Parathyroid adenoma (tissue), 2 donors: Measurements from ENCODE around the gene COL23A1.

Source experiments
- H2AFZ ChIP-seq: fragments of 300-600 bp; sonication (generic); one replicate; pipeline ENCODE4 v1.7.0; 2017; ENCODE audit warnings: antibody characterized with exemption, mild to moderate bottlenecking
- H3K27ac ChIP-seq: fragments of 300-600 bp; sonication (generic); one replicate; pipeline ENCODE4 v1.7.0; 2017
- H3K27me3 ChIP-seq: fragments of 300-600 bp; sonication (generic); one replicate; pipeline ENCODE4 v1.7.0; 2017; ENCODE audit warnings: low read length; ENCODE audit not compliant: control insufficient read depth, insufficient read depth
- H3K36me3 ChIP-seq: fragments of 300-600 bp; sonication (generic); one replicate; pipeline ENCODE4 v1.7.0; 2017; ENCODE audit warnings: low read length; ENCODE audit not compliant: control insufficient read depth, insufficient read depth
- H3K4me1 ChIP-seq: fragments of 300-600 bp; sonication (generic); one replicate; pipeline ENCODE4 v1.7.0; 2017; ENCODE audit warnings: control low read depth
- H3K4me2 ChIP-seq: fragments of 300-600 bp; sonication (generic); one replicate; pipeline ENCODE4 v1.7.0; 2017; ENCODE audit warnings: low read length
- H3K4me3 ChIP-seq: fragments of 300-600 bp; sonication (generic); one replicate; pipeline ENCODE4 v1.7.0; 2017; ENCODE audit warnings: low read depth, low read length
- H3K79me2 ChIP-seq: fragments of 300-600 bp; sonication (generic); one replicate; pipeline ENCODE4 v1.7.0; 2017; ENCODE audit warnings: control low read depth
- H3K9ac ChIP-seq: fragments of 300-600 bp; sonication (generic); one replicate; pipeline ENCODE4 v1.7.0; 2017; ENCODE audit warnings: mild to moderate bottlenecking
- H3K9me3 ChIP-seq: fragments of 300-600 bp; sonication (generic); one replicate; pipeline ENCODE4 v1.7.0; 2017; ENCODE audit warnings: low read length; ENCODE audit not compliant: control insufficient read depth
- CTCF ChIP-seq: fragments of 300-600 bp; sonication (generic); IDR thresholded peaks from one replicate; pipeline ENCODE4 v1.7.0; 2017; ENCODE audit warnings: antibody characterized with exemption, mild to moderate bottlenecking
- donor health status: primary hyperparathyroidism.

Gene COL23A1

DNA sequence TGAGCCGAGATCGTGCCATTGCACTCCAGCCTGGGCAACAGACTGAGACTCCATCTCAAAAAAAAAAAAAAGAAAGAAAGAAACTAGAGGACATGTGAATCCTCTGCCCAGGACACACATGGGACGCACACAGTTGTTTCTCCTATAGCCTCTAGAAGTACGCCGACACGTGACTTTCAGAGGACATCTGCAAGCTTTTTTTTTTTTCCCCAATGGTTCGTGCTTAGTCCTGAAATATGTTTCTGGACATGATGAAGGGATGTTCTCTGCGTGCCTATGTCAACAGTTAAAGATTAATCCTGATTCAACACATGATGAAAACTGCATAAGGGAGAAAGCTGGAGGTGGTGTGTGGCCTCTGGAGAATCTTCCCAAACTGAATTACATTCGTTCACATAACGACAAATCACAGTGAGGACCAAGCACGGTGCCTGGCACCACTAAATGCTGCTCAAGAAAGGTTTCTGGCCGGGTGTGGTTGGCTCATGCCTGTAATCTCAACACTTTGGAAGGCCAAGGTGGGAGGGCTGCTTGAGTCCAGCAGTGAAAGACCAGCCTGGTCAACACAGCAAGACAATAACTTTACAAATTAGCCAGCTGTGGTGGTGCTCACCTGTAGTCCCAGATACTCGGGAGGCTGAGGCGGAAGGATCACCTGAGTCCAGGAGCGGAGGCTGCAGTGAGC lies 9.8 kb downstream of the COL23A1 start:
- H3K36me3 ChIP-seq = no peaks in the 10 kb centered on the region
- H3K4me3 ChIP-seq = no peak overlapping the region
- no peak overlapping the region for H3K4me2 ChIP-seq
- H2AFZ ChIP-seq = no peak overlapping the region
- no peak overlapping the region for H3K27ac ChIP-seq
- no peaks in the 10 kb centered on the region for H3K4me1 ChIP-seq
- no peak overlapping the region for H3K9ac ChIP-seq
- H3K79me2 ChIP-seq = no peaks in the 10 kb centered on the region
- H3K27me3 ChIP-seq = no peaks in the 10 kb centered on the region
- no peaks in the 10 kb centered on the region for H3K9me3 ChIP-seq
- no peak for TF ChIP-seq CTCF

DNA sequence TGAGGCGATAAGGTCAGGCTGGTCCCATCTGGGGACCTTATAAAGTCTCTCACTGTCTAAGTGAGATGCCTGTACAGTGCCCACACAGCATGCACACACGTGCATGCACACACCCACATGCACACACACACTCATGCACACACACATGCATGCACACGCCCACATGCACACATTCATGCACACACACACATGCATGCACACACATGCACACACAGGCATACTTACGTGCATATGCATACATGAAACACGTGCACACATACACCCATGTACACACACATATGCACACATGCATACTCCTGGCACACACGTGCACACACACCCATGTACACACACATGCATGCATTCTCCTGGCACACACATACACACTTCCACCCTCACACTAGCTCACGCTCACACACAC lies 12.2 kb downstream of the COL23A1 start:
- Histone ChIP-seq H3K79me2 (no peaks in the 10 kb centered on the region), H3K36me3 (no peaks in the 10 kb centered on the region), H3K4me1 (no peaks in the 10 kb centered on the region), H3K27ac (no peak overlapping the region), H2AFZ (no peak overlapping the region), H3K27me3 (no peaks in the 10 kb centered on the region), H3K4me2 (no peak overlapping the region), H3K9ac (no peak overlapping the region), H3K4me3 (no peak overlapping the region), H3K9me3 (no peaks in the 10 kb centered on the region)
- TF ChIP-seq CTCF = no peak

DNA sequence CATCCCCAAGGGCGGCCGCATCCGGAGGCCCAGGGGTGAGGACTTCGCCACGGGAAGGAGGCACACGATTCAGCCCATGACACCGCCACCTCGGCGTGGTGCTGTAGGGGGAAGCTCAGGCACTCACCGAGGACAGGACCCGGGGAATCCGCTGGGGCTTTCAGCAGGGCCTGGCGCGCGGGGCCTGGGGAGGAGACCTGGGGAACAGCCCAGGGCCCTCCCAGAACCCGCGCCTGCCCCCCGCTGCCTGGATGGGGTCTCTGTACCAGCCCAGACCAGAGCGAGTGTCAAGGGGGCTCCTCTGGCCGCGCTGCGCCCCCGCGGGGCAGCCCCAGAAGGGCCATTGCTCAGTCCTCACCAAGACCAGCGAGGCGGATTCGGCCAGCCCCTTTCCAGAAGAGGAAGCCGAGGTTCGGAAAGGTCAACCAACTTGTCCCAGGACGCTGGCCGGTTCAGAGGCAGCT lies 12.8 kb downstream of the COL23A1 start:
- no peaks in the 10 kb centered on the region for H3K9me3 ChIP-seq
- H3K27ac ChIP-seq = no peak overlapping the region
- H2AFZ ChIP-seq = no peak overlapping the region
- H3K36me3 ChIP-seq = no peaks in the 10 kb centered on the region
- H3K4me1 ChIP-seq = no peaks in the 10 kb centered on the region
- no peak for TF ChIP-seq CTCF
- no peaks in the 10 kb centered on the region for H3K27me3 ChIP-seq
- no peak overlapping the region for H3K9ac ChIP-seq
- no peak overlapping the region for H3K4me2 ChIP-seq
- no peak overlapping the region for H3K4me3 ChIP-seq
- H3K79me2 ChIP-seq = no peaks in the 10 kb centered on the region

DNA sequence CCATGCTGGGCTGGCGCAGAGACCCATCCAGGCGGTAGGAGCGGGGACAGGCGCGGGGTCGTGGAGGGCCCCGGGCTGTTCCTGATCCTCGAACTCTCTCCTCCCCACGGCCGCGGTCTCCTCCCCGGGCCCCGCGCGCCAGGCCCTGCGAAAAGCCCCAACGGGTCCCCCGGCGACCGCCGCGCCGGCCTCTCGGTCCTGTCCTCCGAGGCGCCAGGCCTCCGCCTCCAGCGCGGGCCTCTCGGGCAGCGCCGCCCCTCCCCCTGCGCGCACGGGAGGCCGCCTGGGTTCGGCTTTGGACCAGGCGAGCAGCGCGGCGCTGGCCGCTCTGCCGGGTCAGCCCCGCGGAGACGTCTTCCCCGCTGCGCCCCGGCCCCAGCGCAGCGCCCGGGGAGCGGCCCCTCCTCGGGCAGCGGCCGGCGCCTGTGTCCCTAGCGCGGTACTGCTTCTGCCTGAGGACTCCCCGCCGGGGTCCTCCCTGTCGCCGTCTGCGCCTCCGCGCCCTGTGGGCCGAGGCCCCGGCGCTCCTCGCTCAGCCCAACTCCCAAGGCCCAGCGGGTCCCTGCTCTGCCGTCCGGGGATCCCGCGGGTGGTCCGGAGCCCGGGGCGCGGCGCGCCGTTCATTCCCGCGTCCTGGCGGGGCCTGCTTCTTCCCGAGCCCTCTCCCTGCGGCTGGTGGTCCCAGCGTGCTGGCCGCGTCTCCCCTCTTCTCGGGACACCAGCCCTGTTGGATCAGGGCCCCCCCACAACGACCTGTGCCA lies 13.4 kb downstream of the COL23A1 start:
- H3K79me2 ChIP-seq = no peaks in the 10 kb centered on the region

More for the DNA sequence above, 13.4 kb downstream of the COL23A1 start:
- Histone ChIP-seq H3K4me2 (no peak overlapping the region), H3K9me3 (no peaks in the 10 kb centered on the region), H3K27me3 (no peaks in the 10 kb centered on the region), H3K36me3 (no peaks in the 10 kb centered on the region), H2AFZ (no peak overlapping the region), H3K27ac (no peak overlapping the region), H3K4me3 (no peak overlapping the region), H3K4me1 (no peaks in the 10 kb centered on the region), H3K9ac (no peak overlapping the region)
- no peak for TF ChIP-seq CTCF
